Stomach (tissue), 4 donors: Measurements from ENCODE around the gene TUBA1B.

Experiments used
- CTCF ChIP-seq, 7 experiments: fragments of 450-650 bp in 4 of 7; fragments of 200-600 bp in 3 of 7; sonication (generic) in 3 of 7; IDR thresholded peaks; one replicate each; pipeline ENCODE4 v1.5.1; 2016 to 2019; ENCODE audit warnings: antibody characterized with exemption in 7 of 7, control low read depth in 2 of 7, mild to moderate bottlenecking in 1 of 7
- POLR2A ChIP-seq, 4 donors: fragments of 450-650 bp; IDR thresholded peaks; one replicate each; pipeline ENCODE4 v1.6.1; 2016; ENCODE audit warnings: antibody characterized with exemption in 4 of 4, control low read depth in 2 of 4, mild to moderate bottlenecking in 1 of 4, moderate library complexity in 1 of 4

GRCh38 chr12:49098035-49098451 is 33.2 kb downstream of the TUBA1B start:
- TF ChIP-seq CTCF (IDR thresholded peaks at IDR 0.05) (peak in 5 of 7 experiments; percentile 60 to 81 (median 75)), POLR2A (IDR thresholded peaks at IDR 0.05) (no peak)
